OCI-LY1 (cell line): ENCODE data around the gene ELL2.

Experiments used
- EZH2 ChIP-seq: fragments of 200-600 bp; sonication (generic), shearing (Covaris generic); IDR thresholded peaks from 2 replicates; pipeline ENCODE4 v1.8.0; 2017; ENCODE audit warnings: borderline replicate concordance, mixed run types, mild to moderate bottlenecking, antibody characterized with exemption, low read length, moderate library complexity, mixed read lengths
- TF ChIP-seq, protein P1 (sequence below): fragments of 200-600 bp; sonication (generic), shearing (Covaris generic); IDR thresholded peaks from 2 replicates; pipeline ENCODE4 v1.5.1; 2017; ENCODE audit warnings: mild to moderate bottlenecking, antibody characterized with exemption, low read length, moderate library complexity, mixed read lengths

DNA sequence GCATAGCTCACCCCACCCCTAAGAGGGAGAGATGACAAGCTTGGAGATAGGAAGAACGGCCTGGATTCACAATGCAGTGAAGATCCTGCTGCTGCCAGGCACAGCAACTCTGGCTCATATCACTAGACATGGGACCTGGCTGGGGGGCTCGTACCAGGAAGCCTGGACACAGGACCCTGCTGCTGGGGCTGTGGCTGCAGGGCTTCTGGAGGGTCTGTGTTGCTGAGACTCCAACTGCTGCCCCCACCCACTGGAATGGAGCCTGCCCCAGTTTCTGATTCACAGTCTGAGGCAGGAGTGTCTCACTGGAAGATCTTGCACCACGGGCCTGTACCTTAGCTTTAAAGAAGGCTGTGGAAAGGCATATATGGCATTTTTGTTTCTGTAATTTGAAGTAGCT, 108.2 kb downstream of the ELL2 start:
- TF ChIP-seq, protein P1, sequence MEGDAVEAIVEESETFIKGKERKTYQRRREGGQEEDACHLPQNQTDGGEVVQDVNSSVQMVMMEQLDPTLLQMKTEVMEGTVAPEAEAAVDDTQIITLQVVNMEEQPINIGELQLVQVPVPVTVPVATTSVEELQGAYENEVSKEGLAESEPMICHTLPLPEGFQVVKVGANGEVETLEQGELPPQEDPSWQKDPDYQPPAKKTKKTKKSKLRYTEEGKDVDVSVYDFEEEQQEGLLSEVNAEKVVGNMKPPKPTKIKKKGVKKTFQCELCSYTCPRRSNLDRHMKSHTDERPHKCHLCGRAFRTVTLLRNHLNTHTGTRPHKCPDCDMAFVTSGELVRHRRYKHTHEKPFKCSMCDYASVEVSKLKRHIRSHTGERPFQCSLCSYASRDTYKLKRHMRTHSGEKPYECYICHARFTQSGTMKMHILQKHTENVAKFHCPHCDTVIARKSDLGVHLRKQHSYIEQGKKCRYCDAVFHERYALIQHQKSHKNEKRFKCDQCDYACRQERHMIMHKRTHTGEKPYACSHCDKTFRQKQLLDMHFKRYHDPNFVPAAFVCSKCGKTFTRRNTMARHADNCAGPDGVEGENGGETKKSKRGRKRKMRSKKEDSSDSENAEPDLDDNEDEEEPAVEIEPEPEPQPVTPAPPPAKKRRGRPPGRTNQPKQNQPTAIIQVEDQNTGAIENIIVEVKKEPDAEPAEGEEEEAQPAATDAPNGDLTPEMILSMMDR = no peak
- no peak for TF ChIP-seq EZH2
